A549 treated with AZD9567 at 1 μM for 4 hours (cell line): ENCODE results near the gene UBN2. TPM values are rescaled to one million over a fixed set of nuclear protein-coding genes. Genes with fewer than 3 reads are reported as not detected.

Experiments used
- total RNA-seq: library from RNA; stranded (reverse); fragments of 200-300 nt; extraction: Qiagen RNA extraction; gene quantifications from 5 replicates; pipeline ENCODE4 v1.2.3, GENCODE V29; 2022; ENCODE audit not compliant: insufficient read depth

The UBN2 gene
- total RNA-seq = 2.2 to 3.8 TPM (median 2.9 TPM) in 5 replicates

DNA sequence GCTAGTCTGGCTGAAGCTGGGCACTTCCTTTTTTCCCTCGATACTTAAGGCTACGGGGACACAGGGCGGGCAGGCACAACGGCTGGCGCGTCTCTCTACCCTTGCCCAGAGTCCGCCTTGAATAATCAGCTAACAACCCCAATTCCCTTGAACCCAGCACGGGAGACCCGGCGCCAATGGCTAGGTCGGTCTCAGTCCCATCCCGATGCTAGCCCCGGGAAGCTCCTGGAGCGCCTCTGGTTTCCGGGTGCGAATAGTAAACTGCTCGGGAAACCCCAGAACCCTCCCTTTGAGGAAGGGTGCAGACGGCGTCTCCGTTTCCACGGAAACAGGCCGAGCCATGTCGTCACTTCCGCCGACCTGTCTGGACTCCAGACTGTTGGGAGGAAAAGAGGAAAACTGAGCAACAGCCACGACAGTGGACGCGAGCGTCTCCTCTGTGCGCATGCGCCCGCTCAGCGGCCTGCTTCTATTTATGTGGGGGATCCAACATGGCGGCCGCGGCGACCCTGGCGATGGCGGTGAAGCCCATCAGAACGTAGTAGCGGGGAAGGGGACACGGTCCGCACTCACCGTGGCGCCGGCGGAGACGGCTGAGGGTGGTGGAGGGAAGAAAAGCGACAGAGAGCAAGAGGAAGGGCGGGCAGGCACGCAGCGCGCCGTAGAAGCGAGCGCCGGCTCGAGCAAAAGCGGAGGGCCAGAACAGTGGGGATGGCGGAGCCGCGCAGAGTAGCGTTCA is at the start of gene UBN2:
UBN2 (plus strand) TSS at position 464 of the 739 bp plus-strand sequence; CDS start at position 712, 248 bp downstream.

DNA sequence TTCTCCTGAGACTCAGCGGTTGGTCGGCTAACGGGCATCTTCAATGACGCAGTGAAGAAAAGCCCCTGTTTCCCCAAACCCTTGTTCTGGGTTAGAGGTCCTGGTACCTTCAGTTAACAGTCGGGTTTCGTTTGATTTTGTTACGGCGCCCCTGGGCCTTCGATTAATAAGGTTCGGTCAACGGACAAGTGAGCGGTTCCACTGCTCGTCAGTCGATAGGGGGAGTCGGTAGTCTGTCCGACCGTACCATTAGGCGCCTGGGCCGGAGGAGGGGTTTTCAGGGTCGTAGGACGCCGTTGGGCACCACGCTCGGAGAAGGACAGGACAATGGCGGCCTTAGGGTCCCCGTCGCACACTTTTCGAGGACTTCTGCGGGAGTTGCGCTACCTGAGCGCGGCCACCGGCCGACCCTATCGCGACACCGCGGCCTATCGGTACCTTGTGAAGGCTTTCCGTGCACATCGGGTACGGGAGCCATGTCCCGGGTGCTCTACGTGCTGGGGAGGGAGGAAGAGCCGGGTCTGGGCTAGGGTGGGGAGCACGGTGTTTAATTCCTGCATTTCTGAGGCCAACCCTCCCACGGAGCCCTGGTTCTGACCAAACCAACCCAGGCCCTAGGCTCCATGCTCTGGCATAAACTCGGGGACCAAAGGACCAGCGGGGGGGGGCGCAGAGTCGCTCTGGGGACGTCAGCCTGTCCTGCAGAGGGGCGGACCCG is 110.2 kb downstream of the UBN2 start, which contains the start of gene FMC1:
FMC1 (plus strand) TSS at position 280 of the 718 bp plus-strand sequence; CDS start at position 328, 48 bp downstream.

Other genes with a start within 250 kb of the UBN2 start
- gene KIAA1549, start 249.8 kb upstream of the UBN2 start, total RNA-seq = 4.6 to 5.9 TPM (median 5.9 TPM) in 5 replicates
- gene ZC3HAV1L, start 195.2 kb upstream of the UBN2 start, total RNA-seq = 4.9 to 7.8 TPM (median 6.7 TPM) in 5 replicates
- gene ZC3HAV1, start 121.5 kb upstream of the UBN2 start, total RNA-seq = 28.1 to 35.7 TPM (median 30.1 TPM) in 5 replicates
- gene FMC1, start 110.1 kb downstream of the UBN2 start, total RNA-seq = 16.8 to 34.0 TPM (median 30.2 TPM) in 5 replicates
- gene LUC7L2, start 128.7 kb downstream of the UBN2 start, total RNA-seq = 34.2 to 42.8 TPM (median 35.5 TPM) in 5 replicates